ENCODE data around the gene TPCN1.

DNA sequence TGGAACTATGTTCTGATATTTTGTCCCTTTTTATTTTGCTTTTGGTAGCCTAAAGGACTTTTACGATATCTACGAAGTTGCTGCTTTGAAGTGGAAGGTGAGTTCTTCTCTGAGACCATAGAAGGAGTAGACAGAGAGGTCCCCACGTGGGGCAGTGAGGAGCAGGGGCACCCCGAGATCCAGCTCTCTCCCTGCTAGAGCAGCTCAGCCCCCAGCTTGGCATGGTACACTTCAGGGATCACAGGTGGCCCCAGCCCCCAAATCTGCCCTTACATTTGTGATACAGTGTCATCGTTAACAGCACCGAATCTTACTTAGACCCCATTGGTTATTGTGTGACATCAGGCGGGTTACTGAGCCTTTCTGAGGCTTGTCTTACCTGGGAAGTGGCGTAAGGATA is 56.9 kb downstream of the TPCN1 start:
- TF ChIP-seq, protein P1, sequence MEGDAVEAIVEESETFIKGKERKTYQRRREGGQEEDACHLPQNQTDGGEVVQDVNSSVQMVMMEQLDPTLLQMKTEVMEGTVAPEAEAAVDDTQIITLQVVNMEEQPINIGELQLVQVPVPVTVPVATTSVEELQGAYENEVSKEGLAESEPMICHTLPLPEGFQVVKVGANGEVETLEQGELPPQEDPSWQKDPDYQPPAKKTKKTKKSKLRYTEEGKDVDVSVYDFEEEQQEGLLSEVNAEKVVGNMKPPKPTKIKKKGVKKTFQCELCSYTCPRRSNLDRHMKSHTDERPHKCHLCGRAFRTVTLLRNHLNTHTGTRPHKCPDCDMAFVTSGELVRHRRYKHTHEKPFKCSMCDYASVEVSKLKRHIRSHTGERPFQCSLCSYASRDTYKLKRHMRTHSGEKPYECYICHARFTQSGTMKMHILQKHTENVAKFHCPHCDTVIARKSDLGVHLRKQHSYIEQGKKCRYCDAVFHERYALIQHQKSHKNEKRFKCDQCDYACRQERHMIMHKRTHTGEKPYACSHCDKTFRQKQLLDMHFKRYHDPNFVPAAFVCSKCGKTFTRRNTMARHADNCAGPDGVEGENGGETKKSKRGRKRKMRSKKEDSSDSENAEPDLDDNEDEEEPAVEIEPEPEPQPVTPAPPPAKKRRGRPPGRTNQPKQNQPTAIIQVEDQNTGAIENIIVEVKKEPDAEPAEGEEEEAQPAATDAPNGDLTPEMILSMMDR (IDR thresholded peaks at IDR 0.05) = no peak
- TF ChIP-seq POLR2A (IDR thresholded peaks at IDR 0.05) = no peak
